Lower leg skin (tissue), 3 donors: Measurements from ENCODE around the gene ZCCHC14.

ENCODE experiments used
- CTCF ChIP-seq, 3 donors: fragments of 450-650 bp; IDR thresholded peaks; one replicate each; pipeline ENCODE4 v1.5.1; 2016; ENCODE audit warnings: antibody characterized with exemption in 3 of 3, mild to moderate bottlenecking in 3 of 3, moderate library complexity in 2 of 3
- POLR2A ChIP-seq, 2 donors: fragments of 450-650 bp; IDR thresholded peaks; one replicate each; pipeline ENCODE4 v1.6.1; 2016 to 2017; ENCODE audit warnings: antibody characterized with exemption in 2 of 2, mild to moderate bottlenecking in 1 of 2, moderate library complexity in 1 of 2

- TF ChIP-seq CTCF (IDR thresholded peaks at IDR 0.05): no peak
- no peak for TF ChIP-seq POLR2A (IDR thresholded peaks at IDR 0.05)
These were observed 39.5 kb downstream of the ZCCHC14 start for GRCh38 chr16:87453326-87453725.
